ENCODE measurements around the gene REXO4.

Gene REXO4

DNA sequence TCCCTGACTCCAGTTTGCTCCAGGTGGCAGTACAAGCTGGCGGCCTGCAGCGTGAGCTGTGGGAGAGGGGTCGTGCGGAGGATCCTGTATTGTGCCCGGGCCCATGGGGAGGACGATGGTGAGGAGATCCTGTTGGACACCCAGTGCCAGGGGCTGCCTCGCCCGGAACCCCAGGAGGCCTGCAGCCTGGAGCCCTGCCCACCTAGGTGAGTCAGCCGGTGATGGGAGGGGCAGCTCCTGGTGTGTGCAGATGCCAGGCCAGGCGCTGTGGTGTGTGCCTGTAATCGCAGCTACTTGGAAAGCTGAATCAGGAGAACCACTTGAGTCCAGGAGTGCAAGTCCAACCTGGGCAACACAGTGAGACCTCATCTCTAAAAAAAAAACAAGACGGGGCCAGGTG lies 31.9 kb upstream of the REXO4 start:
- DNase-seq (ENCODE audit: low read depth): no peak

DNA sequence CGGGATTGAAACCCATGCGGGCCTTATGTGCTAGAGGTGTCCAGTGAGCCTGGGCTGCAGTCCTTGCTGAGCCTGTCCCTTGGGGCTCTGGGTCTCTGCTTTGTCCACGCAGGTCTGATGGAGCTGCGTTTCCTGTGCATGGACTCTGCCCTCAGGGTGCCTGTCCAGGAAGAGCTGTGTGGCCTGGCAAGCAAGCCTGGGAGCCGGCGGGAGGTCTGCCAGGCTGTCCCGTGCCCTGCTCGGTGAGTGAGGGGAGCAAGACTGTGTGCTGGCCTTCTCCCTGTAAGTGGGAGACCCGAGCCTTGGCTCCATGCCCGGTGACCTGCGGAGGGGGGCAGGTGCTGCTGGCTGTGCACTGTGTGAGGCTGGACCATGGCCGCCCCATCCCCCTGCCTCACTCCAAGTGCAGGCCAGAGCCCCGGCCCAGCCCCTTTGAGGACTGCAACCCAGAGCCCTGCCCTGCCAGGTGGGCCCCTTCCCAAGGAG lies 30.7 kb upstream of the REXO4 start:
- no peak for DNase-seq (ENCODE audit: low read depth)

DNA sequence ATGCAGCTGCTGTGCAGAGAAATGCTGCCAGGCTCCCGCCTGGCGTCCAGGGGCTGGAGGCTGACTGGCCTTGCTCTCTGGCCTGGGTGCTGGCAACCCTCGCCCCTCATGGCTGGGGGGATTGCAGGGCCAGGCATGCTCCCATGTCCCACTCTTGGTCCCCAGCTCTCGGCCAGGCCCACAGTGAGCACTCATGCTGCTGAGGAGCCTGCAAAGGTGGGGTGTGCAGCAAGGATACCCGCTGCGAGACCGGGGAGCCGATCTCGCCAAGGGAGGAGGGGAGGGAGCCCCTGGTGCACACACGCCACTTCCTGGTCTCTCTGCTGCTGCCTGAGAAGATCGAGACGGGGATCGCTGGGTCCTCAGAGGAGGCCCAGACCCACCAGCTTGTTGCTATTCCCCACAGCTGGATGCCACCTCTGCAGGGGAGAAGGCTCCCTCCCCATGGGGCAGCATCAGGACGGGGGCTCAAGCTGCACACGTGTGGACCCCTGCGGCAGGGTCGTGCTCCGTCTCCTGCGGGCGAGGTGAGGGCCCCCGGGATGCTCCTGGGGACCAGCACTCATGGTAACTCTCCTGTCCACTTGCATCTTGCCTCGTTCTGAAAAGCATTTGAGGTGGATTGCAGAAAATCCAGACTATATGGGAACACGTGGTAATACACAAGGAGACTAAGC lies 27.6 kb upstream of the REXO4 start:
- DNase-seq (ENCODE audit: low read depth): no peak

DNA sequence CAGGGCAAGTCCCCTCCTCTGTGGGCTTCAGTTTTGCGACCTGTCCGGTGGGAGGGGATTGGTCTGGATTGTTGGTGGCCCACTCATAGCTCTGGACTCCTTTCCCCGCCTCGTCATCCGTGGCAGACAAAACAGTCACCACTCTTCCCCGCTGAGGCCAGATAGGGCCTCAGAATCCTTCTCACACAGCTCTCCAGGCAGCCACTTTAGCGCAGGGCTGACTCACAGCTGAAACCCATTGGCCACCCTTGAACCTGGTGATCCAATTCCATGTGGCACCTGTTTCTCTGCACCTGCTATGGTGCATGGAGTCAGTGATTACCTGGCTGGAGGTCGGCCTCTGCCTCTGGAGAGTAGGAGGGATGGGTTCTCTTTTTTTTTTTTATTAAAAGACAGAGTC lies 26.2 kb upstream of the REXO4 start:
- DNase-seq (ENCODE audit: low read depth): no peak

DNA sequence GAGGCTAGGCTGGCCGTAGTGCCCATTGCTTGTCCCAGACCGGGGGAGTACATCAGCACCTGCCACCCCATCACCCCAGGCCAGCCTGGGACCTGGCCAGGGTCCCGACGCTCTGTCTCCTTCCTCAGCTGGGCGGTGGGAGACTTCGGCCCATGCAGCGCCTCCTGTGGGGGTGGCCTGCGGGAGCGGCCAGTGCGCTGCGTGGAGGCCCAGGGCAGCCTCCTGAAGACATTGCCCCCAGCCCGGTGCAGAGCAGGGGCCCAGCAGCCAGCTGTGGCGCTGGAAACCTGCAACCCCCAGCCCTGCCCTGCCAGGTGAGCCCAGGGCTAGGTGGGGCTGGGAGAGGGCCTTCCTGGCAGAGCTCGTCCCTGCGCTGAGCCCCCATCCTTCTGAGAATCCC lies 25.4 kb upstream of the REXO4 start:
- no peak for DNase-seq (ENCODE audit: low read depth)

DNA sequence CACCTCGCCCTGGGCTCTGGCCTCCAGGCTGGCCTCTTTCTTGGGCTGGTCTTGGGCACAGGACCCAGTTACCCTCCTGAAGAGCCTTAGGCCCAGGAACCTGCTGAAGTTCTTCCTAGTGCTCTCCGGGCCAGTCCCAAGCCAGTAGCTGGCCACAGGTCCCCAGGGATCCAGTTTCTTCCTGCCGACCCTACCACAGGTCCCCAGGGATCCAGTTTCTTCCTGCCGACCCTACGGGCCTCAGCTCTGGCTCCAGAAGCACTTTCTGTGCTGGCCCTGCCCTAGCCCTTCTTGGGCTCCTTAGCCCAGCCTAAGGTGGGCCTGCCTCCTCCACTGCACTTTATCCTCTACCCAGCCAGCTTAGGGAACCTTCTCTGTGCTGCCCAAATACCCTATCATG lies 23.8 kb upstream of the REXO4 start:
- DNase-seq (ENCODE audit: low read depth): no peak

DNA sequence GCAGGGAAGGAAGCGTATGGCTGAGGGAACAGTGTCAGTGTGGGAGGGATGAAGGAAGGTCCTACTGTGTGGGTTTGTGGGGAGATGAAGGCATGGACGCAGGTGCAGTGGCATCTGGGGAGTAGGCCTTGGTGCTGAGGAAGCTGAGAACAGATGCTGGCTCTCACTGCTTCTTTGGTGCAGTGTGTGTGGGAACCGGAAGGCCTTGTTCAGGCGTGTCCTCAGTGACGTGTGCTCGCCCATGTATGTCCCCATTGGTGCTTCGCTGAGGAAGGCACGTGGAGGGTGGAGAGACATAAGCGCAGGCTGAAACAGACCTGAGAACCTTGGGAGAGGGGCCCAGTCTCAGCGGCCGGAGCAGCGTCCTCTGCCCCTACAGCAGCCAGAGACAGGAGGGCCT lies 23.1 kb upstream of the REXO4 start:
- DNase-seq (ENCODE audit: low read depth): no peak

DNA sequence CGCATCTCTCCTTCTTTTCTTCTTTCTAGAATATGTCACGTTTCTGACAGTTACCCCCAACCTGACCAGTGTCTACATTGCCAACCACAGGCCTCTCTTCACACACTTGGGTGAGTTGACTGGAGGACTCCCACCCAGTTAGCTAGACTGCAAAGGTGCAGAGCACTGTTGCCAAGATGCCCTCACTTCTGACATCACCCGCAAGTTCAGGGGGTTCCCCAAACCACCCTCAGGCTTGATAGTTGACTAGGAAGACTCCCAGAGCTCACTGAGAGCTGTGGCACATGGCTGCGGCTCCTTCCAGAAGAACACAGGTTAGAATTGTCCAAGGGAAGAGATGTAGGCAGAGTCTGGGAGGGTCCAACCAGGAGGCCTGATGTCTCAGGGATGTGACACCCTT lies 21.5 kb upstream of the REXO4 start:
- DNase-seq (ENCODE audit: low read depth): no peak

DNA sequence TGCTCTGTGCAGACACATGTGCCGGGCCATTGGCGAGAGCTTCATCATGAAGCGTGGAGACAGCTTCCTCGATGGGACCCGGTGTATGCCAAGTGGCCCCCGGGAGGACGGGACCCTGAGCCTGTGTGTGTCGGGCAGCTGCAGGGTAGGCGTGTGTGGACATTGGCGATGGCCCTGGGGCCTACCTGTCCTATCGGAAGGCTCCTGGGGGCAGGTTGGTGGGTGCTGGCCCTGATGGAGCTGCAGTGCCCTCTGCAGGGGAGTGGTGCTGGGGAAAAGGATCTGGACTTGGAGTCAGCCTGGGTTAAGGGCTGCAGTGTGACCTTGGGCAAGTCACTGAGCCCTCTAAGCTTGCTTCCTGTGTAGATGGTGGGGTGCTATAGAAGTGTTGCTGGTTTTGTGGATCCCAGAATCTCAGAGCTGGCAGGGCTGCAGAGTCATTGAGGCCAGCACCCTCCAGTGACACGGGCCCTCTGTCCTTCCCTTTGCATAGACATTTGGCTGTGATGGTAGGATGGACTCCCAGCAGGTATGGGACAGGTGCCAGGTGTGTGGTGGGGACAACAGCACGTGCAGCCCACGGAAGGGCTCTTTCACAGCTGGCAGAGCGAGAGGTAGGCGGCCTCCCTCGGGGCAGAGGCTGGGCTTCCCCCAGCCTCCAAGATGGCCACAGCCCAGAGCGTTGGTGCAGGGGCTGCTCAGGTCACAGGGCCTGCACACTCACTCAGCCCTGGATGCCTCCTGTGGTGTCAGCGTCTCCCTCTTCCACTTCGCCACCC lies 20.1 kb upstream of the REXO4 start:
- no peak for DNase-seq (ENCODE audit: low read depth)

DNA sequence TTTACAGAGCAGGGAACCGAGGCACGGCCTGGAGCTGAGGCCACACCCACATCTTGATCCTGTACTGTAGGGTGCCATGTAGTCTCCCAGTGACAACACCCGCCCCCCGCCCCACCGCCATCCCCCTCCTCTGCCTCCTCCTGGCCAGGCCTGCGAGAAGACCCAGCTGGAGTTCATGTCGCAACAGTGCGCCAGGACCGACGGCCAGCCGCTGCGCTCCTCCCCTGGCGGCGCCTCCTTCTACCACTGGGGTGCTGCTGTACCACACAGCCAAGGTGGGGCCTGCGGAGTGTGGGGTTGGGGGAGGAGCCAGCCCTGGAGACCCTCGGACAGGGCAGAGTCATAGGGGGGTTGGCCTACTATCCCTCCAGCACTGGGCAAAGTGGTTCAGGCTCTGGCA lies 18.9 kb upstream of the REXO4 start:
- DNase-seq (ENCODE audit: low read depth): no peak

DNA sequence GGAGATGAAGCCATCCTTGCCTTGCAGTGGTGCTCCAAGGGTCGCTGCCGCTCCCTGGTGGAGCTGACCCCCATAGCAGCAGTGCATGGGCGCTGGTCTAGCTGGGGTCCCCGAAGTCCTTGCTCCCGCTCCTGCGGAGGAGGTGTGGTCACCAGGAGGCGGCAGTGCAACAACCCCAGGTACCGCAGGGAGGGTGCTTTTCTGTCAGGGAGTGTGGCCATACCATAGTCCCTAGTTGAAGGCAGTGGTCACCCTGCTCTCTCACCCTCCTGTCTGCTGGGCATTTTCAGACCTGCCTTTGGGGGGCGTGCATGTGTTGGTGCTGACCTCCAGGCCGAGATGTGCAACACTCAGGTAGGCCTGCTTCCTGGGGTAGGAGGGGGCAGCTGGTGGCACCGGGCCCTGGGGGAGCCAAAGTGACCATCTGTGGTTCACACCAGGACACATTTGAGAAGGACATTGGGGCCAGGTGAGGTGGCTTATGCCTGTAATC lies 15.6 kb upstream of the REXO4 start:
- DNase-seq (ENCODE audit: low read depth): no peak

DNA sequence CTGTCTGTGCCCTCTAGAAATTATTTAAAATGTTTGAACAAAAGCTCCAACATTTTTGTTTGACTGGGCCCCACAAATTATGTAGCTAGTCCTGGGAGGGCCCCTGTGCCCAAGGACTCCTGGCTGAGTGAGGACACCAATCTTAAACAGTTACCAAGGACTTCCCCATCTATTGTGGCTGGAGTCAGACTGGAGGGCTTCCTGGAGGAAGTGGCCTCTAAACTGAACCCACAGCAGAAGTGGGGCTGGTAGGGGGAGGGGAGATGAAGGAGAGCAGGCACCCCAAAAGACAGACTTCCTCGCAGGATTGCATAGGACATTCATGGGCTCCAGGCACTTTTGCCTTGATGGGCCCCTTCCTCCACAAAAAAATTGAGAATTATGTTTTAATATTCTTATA lies 12.4 kb upstream of the REXO4 start:
- no peak for DNase-seq (ENCODE audit: low read depth)

DNA sequence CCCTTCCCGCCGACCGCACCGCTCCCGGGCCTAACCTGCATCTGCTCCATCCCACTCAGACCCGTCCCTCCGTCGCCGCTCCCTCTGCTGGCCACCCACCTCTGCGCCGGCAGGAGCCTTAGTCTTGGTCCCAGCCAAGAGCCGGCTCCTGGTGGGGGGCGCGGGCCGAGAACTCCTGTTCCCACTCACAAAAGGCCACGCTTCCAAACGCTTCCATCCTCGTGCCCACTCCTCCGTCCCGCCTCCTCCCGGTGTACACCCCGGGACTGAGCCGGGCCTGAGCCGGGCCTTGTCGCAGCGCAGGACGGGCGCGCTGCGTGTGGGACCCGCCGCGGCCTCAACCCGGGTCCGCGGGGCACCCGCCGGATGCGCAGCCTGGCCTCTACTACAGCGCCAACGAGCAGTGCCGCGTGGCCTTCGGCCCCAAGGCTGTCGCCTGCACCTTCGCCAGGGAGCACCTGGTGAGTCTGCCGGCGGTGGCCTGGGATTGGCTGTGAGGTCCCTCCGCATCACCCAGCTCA lies 11.9 kb upstream of the REXO4 start:
- no peak for DNase-seq (ENCODE audit: low read depth)

DNA sequence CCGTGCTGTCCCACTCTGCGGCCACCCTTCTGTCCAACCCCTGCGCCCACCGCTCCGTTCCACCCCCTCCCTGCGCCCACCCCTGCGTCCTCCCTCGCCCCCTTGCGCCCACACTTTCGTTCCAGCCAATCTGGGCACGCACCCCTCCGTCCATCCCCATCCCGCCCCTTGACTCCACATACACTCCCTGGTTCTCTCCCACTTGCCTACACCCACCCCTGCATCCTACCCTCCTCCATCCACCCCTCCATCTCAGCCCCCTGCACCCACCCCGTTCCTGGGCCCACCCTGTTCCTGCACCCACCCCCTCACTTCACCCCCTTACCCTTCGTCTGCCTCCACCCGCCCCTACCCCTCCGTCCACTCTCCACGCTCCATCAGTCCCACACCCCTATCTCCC lies 11.4 kb upstream of the REXO4 start:
- no peak for DNase-seq (ENCODE audit: low read depth)

DNA sequence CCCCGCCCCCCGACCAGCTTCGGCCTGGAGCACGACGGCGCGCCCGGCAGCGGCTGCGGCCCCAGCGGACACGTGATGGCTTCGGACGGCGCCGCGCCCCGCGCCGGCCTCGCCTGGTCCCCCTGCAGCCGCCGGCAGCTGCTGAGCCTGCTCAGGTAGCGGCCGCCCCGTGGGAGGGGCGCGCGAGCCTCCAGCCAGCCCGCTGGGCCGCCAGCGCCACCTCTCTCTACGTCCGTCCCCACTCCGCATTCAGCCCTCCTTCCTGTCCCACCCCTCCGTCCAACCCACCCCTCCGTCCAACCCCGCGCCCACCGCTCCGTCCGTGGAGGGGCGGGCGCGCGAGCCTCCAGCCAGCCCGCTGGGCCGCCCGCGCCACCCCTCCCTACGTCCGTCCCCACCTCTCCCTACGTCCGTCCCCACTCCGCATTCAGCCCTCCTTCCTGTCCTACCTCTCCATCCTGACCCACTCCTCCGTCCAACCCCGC lies 10.8 kb upstream of the REXO4 start:
- no peak for DNase-seq (ENCODE audit: low read depth)

DNA sequence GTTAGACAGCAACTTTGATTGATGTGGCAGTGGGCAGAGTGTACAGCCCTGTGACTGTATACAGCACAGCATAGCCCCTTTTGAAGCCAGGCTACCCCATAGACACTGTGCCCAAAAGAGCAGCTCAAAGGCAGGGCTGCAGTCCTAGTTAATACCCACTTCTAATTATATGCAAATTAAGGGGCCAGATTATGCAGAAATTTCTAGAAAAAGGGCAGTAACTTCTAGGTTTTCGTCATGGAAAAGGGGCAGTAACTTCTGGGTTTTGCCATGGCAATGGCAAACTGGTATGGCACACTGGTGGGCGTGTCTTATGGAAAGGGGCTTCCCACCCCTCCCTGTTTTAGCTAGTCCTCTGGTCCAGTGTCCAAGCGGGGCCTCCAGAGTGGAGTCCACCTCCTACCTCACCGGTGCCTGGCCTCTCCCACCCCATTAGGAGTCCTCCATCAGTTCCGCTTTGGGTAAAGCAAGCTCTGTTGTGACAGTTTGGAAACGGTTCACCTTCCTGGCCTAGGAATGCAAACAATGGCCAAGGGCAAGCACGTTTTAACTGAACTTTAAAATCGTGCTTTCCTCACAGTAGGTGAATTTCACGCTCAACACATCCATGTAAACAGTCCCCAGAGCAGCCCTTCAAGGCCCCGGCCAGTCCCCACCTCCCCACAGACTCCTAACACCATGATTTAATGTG lies 10.0 kb upstream of the REXO4 start:
- DNase-seq (ENCODE audit: low read depth): no peak

DNA sequence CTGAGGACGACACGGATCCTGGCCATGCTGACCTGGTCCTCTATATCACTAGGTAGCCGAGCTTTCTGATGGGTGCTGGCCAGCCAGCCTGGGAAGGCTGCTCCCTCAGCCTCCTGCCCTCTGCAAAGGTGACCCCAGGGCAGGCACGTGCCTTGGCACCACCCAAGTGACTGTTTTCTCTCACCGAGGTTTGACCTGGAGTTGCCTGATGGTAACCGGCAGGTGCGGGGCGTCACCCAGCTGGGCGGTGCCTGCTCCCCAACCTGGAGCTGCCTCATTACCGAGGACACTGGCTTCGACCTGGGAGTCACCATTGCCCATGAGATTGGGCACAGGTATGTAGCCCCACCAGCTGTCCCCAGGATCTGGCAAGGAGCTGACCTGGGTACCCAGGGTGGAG lies 8.2 kb upstream of the REXO4 start:
- DNase-seq (ENCODE audit: low read depth): no peak

DNA sequence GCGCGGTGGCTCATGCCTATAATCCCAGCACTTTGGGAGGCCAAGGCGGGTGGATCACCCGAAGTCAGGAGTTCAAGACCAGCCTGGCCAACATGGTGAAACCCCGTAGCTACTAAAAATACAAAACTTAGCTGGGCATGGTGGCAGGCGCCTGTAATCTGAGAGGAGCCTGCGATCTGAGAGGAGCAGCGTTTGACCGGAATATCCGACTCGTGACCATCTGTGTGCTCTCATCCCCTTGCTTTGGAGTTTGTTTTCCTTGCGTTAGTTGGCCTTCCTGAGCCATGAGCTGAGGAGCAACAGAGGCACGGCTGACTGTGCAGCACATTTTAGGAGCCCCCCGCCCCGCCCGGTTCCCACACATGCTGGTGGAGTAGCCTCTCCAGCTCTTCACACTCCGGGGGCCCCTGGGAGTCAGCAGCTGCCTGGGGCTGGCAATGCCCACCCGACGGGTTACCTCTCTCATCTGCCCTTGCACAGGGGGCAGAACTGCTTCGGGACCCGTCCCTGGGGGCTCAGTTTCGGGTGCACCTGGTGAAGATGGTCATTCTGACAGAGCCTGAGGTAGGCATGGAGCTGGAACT lies 7.3 kb upstream of the REXO4 start:
- DNase-seq (ENCODE audit: low read depth): no peak

DNA sequence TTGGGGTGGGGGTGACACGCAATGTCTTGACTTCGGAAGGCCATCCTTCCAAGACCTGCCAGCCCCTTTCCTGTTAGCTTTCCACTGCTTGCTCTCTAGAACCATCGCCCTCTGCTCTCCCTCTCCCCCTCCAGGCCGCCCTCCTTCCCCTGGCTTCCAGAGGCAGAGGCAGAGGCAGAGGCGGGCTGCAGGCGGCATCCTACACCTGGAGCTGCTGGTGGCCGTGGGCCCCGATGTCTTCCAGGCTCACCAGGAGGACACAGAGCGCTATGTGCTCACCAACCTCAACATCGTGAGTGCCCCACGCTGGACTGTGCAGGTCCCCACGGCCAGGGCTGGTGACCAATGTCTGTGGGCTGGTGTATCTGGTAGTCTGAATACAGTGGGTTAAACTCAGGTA lies 6.4 kb upstream of the REXO4 start:
- no peak for DNase-seq (ENCODE audit: low read depth)

DNA sequence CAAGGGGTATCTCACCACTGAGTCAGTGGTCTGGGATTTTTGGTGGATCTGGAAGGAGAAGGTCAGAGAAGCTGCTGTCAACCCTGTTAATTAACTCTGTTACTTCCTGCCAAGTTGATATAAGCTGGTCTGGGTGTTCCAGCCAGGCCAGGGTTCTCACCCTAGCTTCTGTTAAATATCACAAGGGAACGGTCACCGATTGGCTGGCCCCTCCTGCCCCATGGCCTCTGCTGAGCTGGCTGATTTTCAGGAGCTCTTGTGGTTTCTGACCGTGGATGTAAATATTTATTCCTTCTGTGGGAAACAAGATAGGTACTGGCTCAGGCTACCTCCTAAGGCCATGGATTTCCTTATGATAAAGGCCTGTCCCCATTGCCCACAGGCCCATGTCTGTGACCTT lies 5.4 kb upstream of the REXO4 start:
- no peak for DNase-seq (ENCODE audit: low read depth)

DNA sequence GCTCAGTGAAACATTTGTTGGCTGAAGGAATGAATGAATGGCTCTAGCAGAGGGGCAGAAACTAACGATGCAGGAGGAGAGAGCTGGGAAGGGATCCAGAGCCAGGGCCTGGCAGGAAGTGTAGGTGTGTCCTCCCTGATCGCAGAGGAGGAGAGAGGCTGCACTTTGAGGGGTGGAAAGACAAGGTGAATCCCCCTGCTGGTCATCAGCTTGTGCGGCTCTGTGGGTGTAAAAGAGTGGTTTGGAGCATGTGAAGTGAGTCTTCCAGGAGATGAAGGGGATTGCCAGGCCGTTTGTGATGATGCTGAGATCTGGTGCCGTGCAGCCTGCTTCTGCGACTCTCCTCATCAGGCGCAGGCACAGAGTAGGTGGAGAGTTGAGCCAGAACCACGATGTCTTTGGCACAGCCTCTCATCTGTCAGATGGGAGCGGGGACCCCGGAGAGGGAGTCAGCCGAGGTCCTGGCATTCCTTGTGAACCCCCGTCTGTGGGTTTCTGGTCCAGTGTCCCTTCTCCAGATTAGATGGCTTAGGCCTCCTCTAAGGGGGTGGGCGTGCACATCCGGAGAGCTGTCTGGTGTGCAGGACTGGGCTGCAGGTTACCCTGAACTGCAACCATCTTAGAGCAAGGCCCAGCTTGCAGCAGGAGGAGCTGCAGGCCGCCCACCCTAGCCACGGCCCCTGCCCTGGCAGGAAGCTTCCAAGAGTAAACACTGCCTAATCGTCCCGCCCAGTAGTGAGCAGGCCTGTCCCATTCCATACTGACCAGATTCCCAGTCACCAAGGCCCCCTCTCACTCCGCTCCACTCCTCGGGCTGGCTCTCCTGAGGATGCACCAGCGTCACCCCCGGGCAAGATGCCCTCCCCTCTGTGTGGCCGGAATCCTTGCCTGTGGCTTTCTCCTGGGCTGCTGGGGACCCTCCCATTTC lies 4.1 kb upstream of the REXO4 start, which contains the start of gene ADAMTS13:
Gene ADAMTS13 (plus strand): TSS at position 753 of the 928 bp plus-strand sequence. CDS start 77 bp downstream, at position 830.
- DNase-seq (ENCODE audit: low read depth): no peak
